Memory B cell (primary cell): Measurements from ENCODE around the gene IL12A.

ENCODE experiments used
- ATAC-seq: fragments of 150-1000 bp; cut with Tn5 transposase; 2 replicates; pipeline ENCODE4 v1.10.0; 2021; ENCODE audit warnings: low read depth, mild to moderate bottlenecking, moderate library complexity
- DNase-seq, 2 donors: peaks; one replicate each; pipeline ENCODE4 v3.0.0; 2022; ENCODE audit warnings: low spot score in 2 of 2
- H3K27ac Mint-ChIP-seq: one replicate; pipeline ENCODE4 v1.8.0; 2022; ENCODE audit warnings: mild to moderate bottlenecking, moderate library complexity, mixed read lengths
- H3K27me3 Mint-ChIP-seq: one replicate; pipeline ENCODE4 v1.8.0; 2022; ENCODE audit warnings: mixed read lengths
- H3K36me3 Mint-ChIP-seq: one replicate; pipeline ENCODE4 v1.8.0; 2022; ENCODE audit warnings: mild to moderate bottlenecking, mixed read lengths
- H3K4me1 Mint-ChIP-seq: one replicate; pipeline ENCODE4 v1.8.0; 2022; ENCODE audit warnings: mixed read lengths
- H3K4me3 Mint-ChIP-seq: one replicate; pipeline ENCODE4 v1.8.0; 2022; ENCODE audit warnings: mild to moderate bottlenecking, moderate library complexity, mixed read lengths
- H3K9me3 Mint-ChIP-seq: one replicate; pipeline ENCODE4 v1.8.0; 2022; ENCODE audit warnings: mixed read lengths

The IL12A gene

GRCh38 chr3:160001850-160002623 lies 13.4 kb downstream of the IL12A start:
- no peak for DNase-seq
- ATAC-seq = no peak
- no peaks in the 10 kb centered on the region for H3K27me3 Mint-ChIP-seq
- no peaks in the 10 kb centered on the region for H3K36me3 Mint-ChIP-seq
- H3K4me1 Mint-ChIP-seq = peaks cover 3% of the 10 kb centered on the region
- H3K27ac Mint-ChIP-seq = no peak overlapping the region
- H3K4me3 Mint-ChIP-seq = no peak overlapping the region
- H3K9me3 Mint-ChIP-seq = no peaks in the 10 kb centered on the region

GRCh38 chr3:160003520-160004128 lies 15.0 kb downstream of the IL12A start:
- peak; percentile 29 to 32 for DNase-seq
- peak; percentile 91 for ATAC-seq
- Mint-ChIP-seq H3K9me3 (no peaks in the 10 kb centered on the region), H3K27ac (no peak overlapping the region), H3K36me3 (no peaks in the 10 kb centered on the region), H3K27me3 (no peaks in the 10 kb centered on the region), H3K4me1 (peaks cover 3% of the 10 kb centered on the region), H3K4me3 (no peak overlapping the region)

GRCh38 chr3:160005004-160005403 lies 16.4 kb downstream of the IL12A start:
- Mint-ChIP-seq H3K4me3 (no peak overlapping the region), H3K27me3 (no peaks in the 10 kb centered on the region), H3K4me1 (peaks cover 3% of the 10 kb centered on the region), H3K9me3 (no peaks in the 10 kb centered on the region), H3K27ac (no peak overlapping the region), H3K36me3 (no peaks in the 10 kb centered on the region)
- no peak for DNase-seq
- ATAC-seq = no peak

GRCh38 chr3:160006282-160007163 lies 17.9 kb downstream of the IL12A start:
- H3K4me1 Mint-ChIP-seq = peaks cover 14% of the 10 kb centered on the region
- no peak overlapping the region for H3K4me3 Mint-ChIP-seq
- ATAC-seq = no peak
- no peaks in the 10 kb centered on the region for H3K27me3 Mint-ChIP-seq
- DNase-seq = no peak
- H3K9me3 Mint-ChIP-seq = no peaks in the 10 kb centered on the region
- no peaks in the 10 kb centered on the region for H3K36me3 Mint-ChIP-seq
- H3K27ac Mint-ChIP-seq = no peak overlapping the region

- ATAC-seq = no peak
- Mint-ChIP-seq H3K27me3 (no peaks in the 10 kb centered on the region), H3K4me3 (no peak overlapping the region), H3K27ac (no peak overlapping the region), H3K9me3 (no peaks in the 10 kb centered on the region), H3K36me3 (no peaks in the 10 kb centered on the region), H3K4me1 (peaks cover 23% of the 10 kb centered on the region)
- DNase-seq = no peak
Measured at GRCh38 chr3:160008961-160009360, 20.3 kb downstream of the IL12A start.

GRCh38 chr3:160009525-160009924 lies 20.9 kb downstream of the IL12A start:
- Mint-ChIP-seq H3K9me3 (no peaks in the 10 kb centered on the region), H3K36me3 (no peaks in the 10 kb centered on the region), H3K27ac (peak overlapping the region; percentile 53), H3K4me3 (no peak overlapping the region), H3K27me3 (no peaks in the 10 kb centered on the region), H3K4me1 (peaks cover 23% of the 10 kb centered on the region)
- no peak for ATAC-seq
- no peak for DNase-seq

GRCh38 chr3:160010578-160010977 lies 21.9 kb downstream of the IL12A start:
- H3K9me3 Mint-ChIP-seq = no peaks in the 10 kb centered on the region
- H3K27ac Mint-ChIP-seq = no peak overlapping the region
- peaks cover 23% of the 10 kb centered on the region for H3K4me1 Mint-ChIP-seq
- no peaks in the 10 kb centered on the region for H3K36me3 Mint-ChIP-seq
- no peak for ATAC-seq
- H3K27me3 Mint-ChIP-seq = no peaks in the 10 kb centered on the region
- DNase-seq = no peak
- no peak overlapping the region for H3K4me3 Mint-ChIP-seq

GRCh38 chr3:160012108-160012507 lies 23.5 kb downstream of the IL12A start:
- H3K36me3 Mint-ChIP-seq = no peaks in the 10 kb centered on the region
- no peak for DNase-seq
- peak overlapping the region; percentile 66 for H3K27ac Mint-ChIP-seq
- H3K9me3 Mint-ChIP-seq = no peaks in the 10 kb centered on the region
- peak; percentile 98 for ATAC-seq
- peak overlapping the region; percentile 24 for H3K4me3 Mint-ChIP-seq
- H3K27me3 Mint-ChIP-seq = no peaks in the 10 kb centered on the region
- peaks cover 21% of the 10 kb centered on the region for H3K4me1 Mint-ChIP-seq

- ATAC-seq (no peak), DNase-seq (no peak)
- Mint-ChIP-seq H3K36me3 (no peaks in the 10 kb centered on the region), H3K4me1 (peaks cover 12% of the 10 kb centered on the region), H3K9me3 (peaks cover 1% of the 10 kb centered on the region), H3K27me3 (no peaks in the 10 kb centered on the region), H3K27ac (no peak overlapping the region), H3K4me3 (no peak overlapping the region)
Measured at GRCh38 chr3:160016972-160017371, 28.3 kb downstream of the IL12A start.

- Mint-ChIP-seq H3K27me3 (no peaks in the 10 kb centered on the region), H3K27ac (no peak overlapping the region)
- ATAC-seq = no peak
Measured at GRCh38 chr3:160018959-160019358, 30.3 kb downstream of the IL12A start.

GRCh38 chr3:160020057-160020711 lies 31.5 kb downstream of the IL12A start:
- H3K27me3 Mint-ChIP-seq = no peaks in the 10 kb centered on the region
- peaks cover 1% of the 10 kb centered on the region for H3K9me3 Mint-ChIP-seq
- DNase-seq (no peak), ATAC-seq (no peak)
- H3K27ac Mint-ChIP-seq = no peak overlapping the region
- peaks cover 3% of the 10 kb centered on the region for H3K4me1 Mint-ChIP-seq
- no peak overlapping the region for H3K4me3 Mint-ChIP-seq
- no peaks in the 10 kb centered on the region for H3K36me3 Mint-ChIP-seq

More at GRCh38 chr3:160018959-160019358, 30.3 kb downstream of the IL12A start:
- no peak for DNase-seq
- Mint-ChIP-seq H3K4me3 (no peak overlapping the region), H3K36me3 (no peaks in the 10 kb centered on the region), H3K9me3 (peaks cover 1% of the 10 kb centered on the region), H3K4me1 (peaks cover 3% of the 10 kb centered on the region)

GRCh38 chr3:160022068-160022467 lies 33.4 kb downstream of the IL12A start:
- H3K4me3 Mint-ChIP-seq = no peak overlapping the region
- H3K27ac Mint-ChIP-seq = no peak overlapping the region
- no peaks in the 10 kb centered on the region for H3K36me3 Mint-ChIP-seq
- H3K4me1 Mint-ChIP-seq = peaks cover 3% of the 10 kb centered on the region
- ATAC-seq (no peak), DNase-seq (no peak)
- H3K27me3 Mint-ChIP-seq = no peaks in the 10 kb centered on the region
- peaks cover 1% of the 10 kb centered on the region for H3K9me3 Mint-ChIP-seq

GRCh38 chr3:160023476-160023875 lies 34.8 kb downstream of the IL12A start:
- Mint-ChIP-seq H3K4me3 (no peak overlapping the region), H3K4me1 (peaks cover 11% of the 10 kb centered on the region), H3K27me3 (no peaks in the 10 kb centered on the region), H3K36me3 (no peaks in the 10 kb centered on the region), H3K9me3 (peaks cover 1% of the 10 kb centered on the region), H3K27ac (no peak overlapping the region)
- DNase-seq (no peak), ATAC-seq (no peak)
